ENCODE measurements around the gene MOBP.

DNA sequence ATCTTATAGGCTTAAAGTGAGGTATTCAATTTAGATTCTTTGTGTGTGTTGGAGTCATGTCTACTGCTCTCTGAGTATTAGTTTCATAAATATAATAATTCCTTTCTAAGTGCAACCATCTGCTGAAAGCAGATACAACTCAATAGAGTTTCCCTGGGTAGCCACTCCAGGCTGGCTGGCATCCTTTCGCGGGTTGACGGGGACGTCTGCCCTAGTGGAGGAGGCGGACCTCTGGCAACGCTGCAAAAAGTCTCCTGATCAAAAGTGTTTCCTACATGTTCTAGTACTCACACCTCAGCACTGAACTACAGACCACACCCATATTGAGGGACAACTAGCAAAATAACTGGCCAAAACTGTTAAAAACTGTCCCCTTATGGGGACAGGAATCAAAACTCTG, 2.5 kb downstream of the MOBP start:
- TF ChIP-seq, protein P1, sequence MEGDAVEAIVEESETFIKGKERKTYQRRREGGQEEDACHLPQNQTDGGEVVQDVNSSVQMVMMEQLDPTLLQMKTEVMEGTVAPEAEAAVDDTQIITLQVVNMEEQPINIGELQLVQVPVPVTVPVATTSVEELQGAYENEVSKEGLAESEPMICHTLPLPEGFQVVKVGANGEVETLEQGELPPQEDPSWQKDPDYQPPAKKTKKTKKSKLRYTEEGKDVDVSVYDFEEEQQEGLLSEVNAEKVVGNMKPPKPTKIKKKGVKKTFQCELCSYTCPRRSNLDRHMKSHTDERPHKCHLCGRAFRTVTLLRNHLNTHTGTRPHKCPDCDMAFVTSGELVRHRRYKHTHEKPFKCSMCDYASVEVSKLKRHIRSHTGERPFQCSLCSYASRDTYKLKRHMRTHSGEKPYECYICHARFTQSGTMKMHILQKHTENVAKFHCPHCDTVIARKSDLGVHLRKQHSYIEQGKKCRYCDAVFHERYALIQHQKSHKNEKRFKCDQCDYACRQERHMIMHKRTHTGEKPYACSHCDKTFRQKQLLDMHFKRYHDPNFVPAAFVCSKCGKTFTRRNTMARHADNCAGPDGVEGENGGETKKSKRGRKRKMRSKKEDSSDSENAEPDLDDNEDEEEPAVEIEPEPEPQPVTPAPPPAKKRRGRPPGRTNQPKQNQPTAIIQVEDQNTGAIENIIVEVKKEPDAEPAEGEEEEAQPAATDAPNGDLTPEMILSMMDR (IDR thresholded peaks at IDR 0.05), result no peak
- TF ChIP-seq POLR2A (IDR thresholded peaks at IDR 0.05), result no peak

Data from adrenal gland (tissue), 5 donors.